B cell (primary cell): Measurements from ENCODE around the gene STK33. TPM values are rescaled to one million over a fixed set of nuclear protein-coding genes. Genes with fewer than 3 reads are reported as not detected.

ENCODE experiments used
- ATAC-seq: fragments of 200-7000 bp; cut with Tn5 transposase; one replicate; pipeline ENCODE4 v1.10.0; 2021; ENCODE audit warnings: low read depth, mild to moderate bottlenecking, moderate number of reproducible peaks, moderate library complexity
- CTCF ChIA-PET: fragments of 350-600 bp; sonication (Branson Sonifier 250); formaldehyde crosslinking; loops from one replicate; lab custom pipeline; 2021; ENCODE audit warnings: antibody characterized with exemption, inconsistent platforms; lab: Charles Lee
- POLR2A ChIA-PET: fragments of 350-600 bp; sonication (Branson Sonifier 250); formaldehyde crosslinking; loops from one replicate; lab custom pipeline; 2021; ENCODE audit warnings: antibody characterized with exemption; lab: Charles Lee
- DNase-seq: peaks from one replicate; pipeline ENCODE4 v3.0.0; 2013
- H2AFZ ChIP-seq: 2 replicates; pipeline ENCODE4 v1.6.1; 2012; ENCODE audit warnings: mild to moderate bottlenecking, low read depth, low read length; ENCODE audit not compliant: insufficient read depth, poor library complexity, severe bottlenecking
- H3K27ac ChIP-seq, 2 donors: 1 replicate in 1 of 2; 2 replicates in 1 of 2; pipeline ENCODE4 v1.5.1; 2012 to 2013; ENCODE audit warnings: low read length in 2 of 2, mild to moderate bottlenecking in 2 of 2, moderate library complexity in 1 of 2
- H3K27me3 ChIP-seq, 4 experiments: fragments of 200-600 bp in 1 of 4; sonication (generic) in 1 of 4; replicated peaks in 1 of 4; 1 replicate in 2 of 4; 2 replicates in 2 of 4; pipeline versions ENCODE4 v1.6.1 to v1.7.0; 2013 to 2016; ENCODE audit warnings: low read length in 3 of 4, mild to moderate bottlenecking in 2 of 4, mixed read lengths in 1 of 4, moderate library complexity in 1 of 4; ENCODE audit not compliant: insufficient read depth in 4 of 4, control insufficient read depth in 3 of 4; ENCODE audit errors: control extremely low read depth in 1 of 4
- H3K36me3 ChIP-seq, 2 experiments: replicated peaks in 1 of 2; 1 replicate in 1 of 2; 2 replicates in 1 of 2; pipeline versions ENCODE4 v1.6.1 to v1.7.1; 2013; ENCODE audit warnings: low read length in 1 of 2; ENCODE audit not compliant: insufficient read depth in 2 of 2, control insufficient read depth in 1 of 2; ENCODE audit errors: control extremely low read depth in 1 of 2, extremely low read depth in 1 of 2
- H3K4me1 ChIP-seq, 2 donors: fragments of 200-600 bp in 1 of 2; sonication (generic) in 1 of 2; 1 replicate in 1 of 2; 2 replicates in 1 of 2; pipeline versions ENCODE4 v1.5.1 to v1.6.1; 2013 to 2017; ENCODE audit warnings: low read length in 2 of 2; ENCODE audit not compliant: control insufficient read depth in 2 of 2, insufficient read depth in 2 of 2
- H3K4me2 ChIP-seq: replicated peaks from 2 replicates; pipeline ENCODE3; 2012; ENCODE audit warnings: mild to moderate bottlenecking, low read depth, low read length; ENCODE audit not compliant: poor library complexity, severe bottlenecking
- H3K4me3 ChIP-seq, 5 experiments: fragments of 200-600 bp in 1 of 5; sonication (generic) in 1 of 5; 1 replicate in 3 of 5; 2 replicates in 2 of 5; pipeline versions ENCODE4 v1.5.1 to v1.7.0; 2011 to 2016; ENCODE audit warnings: low read length in 4 of 5, mild to moderate bottlenecking in 4 of 5, low read depth in 2 of 5, control low read depth in 1 of 5, moderate library complexity in 1 of 5; ENCODE audit not compliant: insufficient read depth in 1 of 5; ENCODE audit errors: control extremely low read depth in 1 of 5, extremely low read depth in 1 of 5
- H3K79me2 ChIP-seq: fragments of 200-600 bp; sonication (generic); one replicate; pipeline ENCODE4 v1.6.0; 2016; ENCODE audit warnings: low read length; ENCODE audit not compliant: control insufficient read depth, insufficient read depth
- H3K9ac ChIP-seq: fragments of 200-600 bp; sonication (generic); 2 replicates; pipeline ENCODE4 v1.6.1; 2017; ENCODE audit warnings: mild to moderate bottlenecking, low read length, moderate library complexity
- H3K9me3 ChIP-seq, 3 donors: one replicate each; pipeline versions ENCODE4 v1.6.1 to v1.7.1; 2013; ENCODE audit warnings: low read length in 2 of 3; ENCODE audit not compliant: control insufficient read depth in 2 of 3, insufficient read depth in 1 of 3; ENCODE audit errors: control extremely low read depth in 1 of 3
- H4K20me1 ChIP-seq: 2 replicates; pipeline ENCODE4 v1.6.0; 2012; ENCODE audit warnings: mild to moderate bottlenecking, low read length; ENCODE audit not compliant: insufficient read depth, control insufficient read depth, poor library complexity, severe bottlenecking
- H3K27ac Mint-ChIP-seq: one replicate; pipeline ENCODE4 v1.8.0; 2021; ENCODE audit warnings: mixed read lengths
- H3K27me3 Mint-ChIP-seq: one replicate; pipeline ENCODE4 v1.8.0; 2021; ENCODE audit warnings: mixed read lengths
- H3K4me1 Mint-ChIP-seq: one replicate; pipeline ENCODE4 v1.8.0; 2021; ENCODE audit warnings: mixed read lengths
- H3K4me3 Mint-ChIP-seq: one replicate; pipeline ENCODE4 v1.8.0; 2021; ENCODE audit warnings: mixed read lengths
- H3K9me3 Mint-ChIP-seq: one replicate; pipeline ENCODE4 v1.8.0; 2022; ENCODE audit warnings: mixed read lengths; ENCODE audit not compliant: insufficient read depth
- EZH2 ChIP-seq: IDR thresholded peaks from 2 replicates; pipeline ENCODE4 v1.6.1; 2012; ENCODE audit warnings: borderline replicate concordance, low read depth, mild to moderate bottlenecking, moderate library complexity, low read length; ENCODE audit not compliant: insufficient read depth, poor library complexity, severe bottlenecking
- WGBS: methylation state at CpG from one replicate; pipeline ENCODE4 v1.1.5; 2013; ENCODE audit warnings: missing lambda C conversion rate; ENCODE audit not compliant: insufficient coverage; 5-methylcytosine and 5-hydroxymethylcytosine counted together
- intact Hi-C: fragments of 100-400 bp; cut with micrococcal nuclease; formaldehyde crosslinking; loops from one replicate; pipeline ENCODE4 v1.10.0; 2022
- polyA plus RNA-seq: library from polyadenylated mRNA; depleted of rRNA; stranded (reverse); fragments of >200 nt; gene quantifications from 2 replicates; pipeline ENCODE4 v1.2.3, GENCODE V29; 2012
- total RNA-seq, 2 donors: library from RNA; stranded (reverse); fragments of 120-200 nt in 1 of 2; gene quantifications; 1 replicate in 1 of 2; 2 replicates in 1 of 2; pipeline versions ENCODE4 v1.2.3 to v1.2.4, GENCODE V29; 2013 to 2022
- TF ChIP-seq, protein P1 (sequence below): fragments of 200-600 bp; IDR thresholded peaks from one replicate; pipeline ENCODE4 v1.8.0; 2022; ENCODE audit warnings: antibody characterized with exemption, mild to moderate bottlenecking

Gene STK33
- total and polyA plus RNA-seq, 2 donors (not counting 1 experiment from before 2014, with no cell fraction given) = 3.1 to 9.3 TPM

DNA sequence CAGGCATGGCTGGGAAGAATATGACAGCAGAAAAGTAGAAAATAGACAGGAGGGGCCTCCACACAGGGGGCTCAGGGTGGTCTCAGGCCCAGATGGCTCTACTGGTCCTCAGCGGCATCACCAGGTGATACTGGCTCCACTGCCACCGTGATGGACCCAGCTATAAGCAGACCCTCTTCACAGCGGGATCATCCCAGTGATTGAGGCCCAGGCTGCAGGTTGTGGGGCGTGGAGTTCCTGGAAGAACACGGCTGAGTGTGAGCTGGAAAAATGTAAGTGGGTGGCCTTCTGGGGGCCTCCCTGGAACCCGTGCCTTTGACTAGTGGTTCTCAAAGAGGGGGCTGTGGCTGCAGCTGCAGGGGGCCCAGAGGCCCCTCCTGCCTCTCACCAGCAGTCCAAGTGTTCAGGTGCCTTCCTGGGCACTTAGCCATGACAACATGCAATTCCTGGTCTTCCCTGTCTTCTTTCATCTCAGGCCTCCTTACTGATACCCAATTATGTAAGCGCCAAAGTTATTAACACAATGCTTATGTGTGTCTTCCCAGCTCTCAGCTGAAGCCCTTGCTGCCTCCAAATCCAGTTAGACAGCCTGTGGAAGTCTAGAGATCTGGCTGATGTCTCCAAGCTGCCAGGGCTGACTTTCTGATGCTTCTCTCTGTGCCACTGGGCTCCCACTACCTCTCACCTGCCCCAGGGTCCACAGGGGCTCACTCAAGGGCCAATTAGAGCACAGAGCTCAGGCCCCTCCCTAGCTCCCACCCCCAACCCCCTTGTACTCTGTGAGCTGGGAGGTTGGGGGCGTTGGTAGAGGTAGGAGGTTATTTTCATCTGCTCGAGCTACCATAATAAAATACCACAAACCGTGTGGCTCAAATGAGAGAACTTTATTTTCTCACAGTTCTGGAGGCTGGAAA is 220.3 kb downstream of the STK33 start:
- DNase-seq = no peak
- ChIA-PET CTCF (no interaction called here), POLR2A (no interaction called here)
- Histone ChIP-seq H3K27ac (no peak overlapping the region), H3K79me2 (no peaks in the 10 kb centered on the region), H2AFZ (no peak overlapping the region), H3K4me2 (no peak overlapping the region), H3K36me3 (no peaks in the 10 kb centered on the region), H3K4me3 (no peak overlapping the region), H4K20me1 (no peaks in the 10 kb centered on the region), H3K9me3 (peaks cover 0 to 2% (median 0%) of the 10 kb centered on the region in 3 donors), H3K27me3 (no peaks in the 10 kb centered on the region), H3K4me1 (peaks cover 7 to 11% of the 10 kb centered on the region in 2 donors), H3K9ac (no peak overlapping the region)
- peaks cover 4% of the 10 kb centered on the region for H3K27me3 Mint-ChIP-seq
- H3K4me1 Mint-ChIP-seq = peaks cover 5% of the 10 kb centered on the region
- no peak overlapping the region for H3K27ac Mint-ChIP-seq
- no peak overlapping the region for H3K4me3 Mint-ChIP-seq
- 89% methylated on average over 6 of the region's 10 CpGs for WGBS
- no peaks in the 10 kb centered on the region for H3K9me3 Mint-ChIP-seq
- TF ChIP-seq, protein P1, sequence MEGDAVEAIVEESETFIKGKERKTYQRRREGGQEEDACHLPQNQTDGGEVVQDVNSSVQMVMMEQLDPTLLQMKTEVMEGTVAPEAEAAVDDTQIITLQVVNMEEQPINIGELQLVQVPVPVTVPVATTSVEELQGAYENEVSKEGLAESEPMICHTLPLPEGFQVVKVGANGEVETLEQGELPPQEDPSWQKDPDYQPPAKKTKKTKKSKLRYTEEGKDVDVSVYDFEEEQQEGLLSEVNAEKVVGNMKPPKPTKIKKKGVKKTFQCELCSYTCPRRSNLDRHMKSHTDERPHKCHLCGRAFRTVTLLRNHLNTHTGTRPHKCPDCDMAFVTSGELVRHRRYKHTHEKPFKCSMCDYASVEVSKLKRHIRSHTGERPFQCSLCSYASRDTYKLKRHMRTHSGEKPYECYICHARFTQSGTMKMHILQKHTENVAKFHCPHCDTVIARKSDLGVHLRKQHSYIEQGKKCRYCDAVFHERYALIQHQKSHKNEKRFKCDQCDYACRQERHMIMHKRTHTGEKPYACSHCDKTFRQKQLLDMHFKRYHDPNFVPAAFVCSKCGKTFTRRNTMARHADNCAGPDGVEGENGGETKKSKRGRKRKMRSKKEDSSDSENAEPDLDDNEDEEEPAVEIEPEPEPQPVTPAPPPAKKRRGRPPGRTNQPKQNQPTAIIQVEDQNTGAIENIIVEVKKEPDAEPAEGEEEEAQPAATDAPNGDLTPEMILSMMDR = no peak
- no peak for TF ChIP-seq EZH2
- ATAC-seq = no peak
- intact Hi-C loops = no loop called here
